ENCODE measurements around the gene MRFAP1L1.

Gene MRFAP1L1

GRCh38 chr4:6658209-6658595 lies 51.5 kb downstream of the MRFAP1L1 start:
- no peak for DNase-seq (ENCODE audit: low read depth)
- H3K4me3 ChIP-seq (ENCODE audit: low read depth, low read length): no peak overlapping the region
- TF ChIP-seq CTCF (IDR thresholded peaks at IDR 0.05; ENCODE audit: low read depth, low read length, missing control alignments): no peak
